ENCODE measurements around the gene DENND6B. TPM values are rescaled to one million over a fixed set of nuclear protein-coding genes. Genes with fewer than 3 reads are reported as not detected.

DENND6B gene
- total and polyA plus RNA-seq, 2 of the 13 experiments (the other 11 are each of a cell fraction or from before 2014, with no cell fraction given) = 0.95 to 3.8 TPM

DNA sequence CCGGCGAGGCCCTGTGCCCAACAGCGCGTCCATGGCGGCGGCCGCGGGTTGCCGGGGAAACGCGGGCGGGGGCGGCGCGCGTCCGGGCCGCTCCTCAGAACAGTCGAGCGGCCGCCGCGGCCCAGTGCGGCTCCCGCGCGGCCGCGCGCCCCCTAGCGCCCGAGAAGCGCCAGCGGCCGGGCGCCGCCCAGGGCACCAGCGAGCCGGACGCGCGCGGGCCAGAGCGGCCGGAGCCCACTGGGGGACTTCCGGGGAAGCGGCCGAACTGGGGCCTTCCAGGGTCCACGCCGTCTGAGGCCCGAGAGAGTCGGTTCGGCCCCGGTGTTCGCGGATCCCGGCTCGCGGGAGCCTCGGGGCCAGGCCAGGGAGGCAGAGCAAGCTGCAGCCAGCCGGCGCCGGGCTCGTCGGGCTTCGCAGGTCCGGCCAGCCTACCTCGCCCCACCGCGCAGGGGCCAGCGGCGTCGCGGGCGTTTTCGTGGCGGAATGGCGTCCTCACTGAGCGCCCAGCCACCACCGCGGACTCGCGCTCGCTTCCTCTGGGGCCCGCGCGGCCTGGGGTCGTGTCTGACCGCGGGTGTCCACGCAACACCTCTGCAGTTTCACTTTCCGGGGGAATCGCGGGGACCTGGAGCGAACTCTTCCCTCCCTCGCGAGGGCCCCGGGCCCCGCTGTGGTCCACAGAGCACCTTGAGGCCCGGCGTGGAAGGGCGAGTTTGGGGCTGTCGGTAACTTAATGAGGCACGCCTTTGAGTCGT lies at the start of gene DENND6B (continued):
- TF ChIP-seq ZSCAN21 (CRISPR knock-in tag; IDR thresholded peaks at IDR 0.05; ENCODE audit: borderline replicate concordance) (no peak), ZNF710 (CRISPR knock-in tag; IDR thresholded peaks at IDR 0.05; ENCODE audit: borderline replicate concordance) (no peak), ZNF143 (CRISPR knock-in tag; IDR thresholded peaks at IDR 0.05) (0 out of 2 replicates have a peak, but pooled peaks have one; percentile 23), SAP130 (CRISPR knock-in tag; IDR thresholded peaks at IDR 0.05; ENCODE audit: low read depth) (peak; percentile 76), XBP1 (CRISPR knock-in tag; IDR thresholded peaks at IDR 0.05) (no peak), NCOA1 (CRISPR knock-in tag; IDR thresholded peaks at IDR 0.05) (peak; percentile 57; the same call in 1 of the 2 replicates), ZNF432 (CRISPR knock-in tag; IDR thresholded peaks at IDR 0.05; ENCODE audit: borderline replicate concordance) (no peak), RAD51 (IDR thresholded peaks at IDR 0.05; ENCODE audit: borderline replicate concordance) (no peak), RBM39 (IDR thresholded peaks at IDR 0.05; ENCODE audit: low read depth, low read length, poor library complexity, severe bottlenecking) (no peak), HOXD1 (CRISPR knock-in tag; IDR thresholded peaks at IDR 0.05) (peak; percentile 81), TOPORS (CRISPR knock-in tag; IDR thresholded peaks at IDR 0.05) (no peak), SATB2 (CRISPR knock-in tag; IDR thresholded peaks at IDR 0.05) (peak; percentile 37; the same call in 1 of the 2 replicates), AGO1 (IDR thresholded peaks at IDR 0.05; ENCODE audit: low read depth, low read length, poor library complexity, severe bottlenecking) (no peak), KAT7 (CRISPR knock-in tag; IDR thresholded peaks at IDR 0.05; ENCODE audit: borderline replicate concordance) (peak; percentile 95), NR1H2 (CRISPR knock-in tag; IDR thresholded peaks at IDR 0.05; ENCODE audit: borderline replicate concordance, low read depth) (peak; percentile 70; the same call in 1 of the 2 replicates), ZNF704 (CRISPR knock-in tag; IDR thresholded peaks at IDR 0.05; ENCODE audit: borderline replicate concordance) (no peak), ZNF563 (CRISPR knock-in tag; IDR thresholded peaks at IDR 0.05) (peak; percentile 87), ZNF501 (CRISPR knock-in tag; IDR thresholded peaks at IDR 0.05) (peak; percentile 78), GABPB1 (CRISPR knock-in tag; IDR thresholded peaks at IDR 0.05) (peak; percentile 91), ZNF562 (CRISPR knock-in tag; IDR thresholded peaks at IDR 0.05; ENCODE audit: borderline replicate concordance) (no peak), MEIS2 (CRISPR knock-in tag; IDR thresholded peaks at IDR 0.05) (0 out of 2 replicates have a peak, but pooled peaks have one; percentile 18), ZMYM3 (CRISPR knock-in tag; IDR thresholded peaks at IDR 0.05) (no peak), BRD4 (CRISPR knock-in tag; IDR thresholded peaks at IDR 0.05) (peak; percentile 88; the same call in 1 of the 2 replicates), FOXM1 (CRISPR knock-in tag; IDR thresholded peaks at IDR 0.05) (no peak), ZBTB1 (CRISPR knock-in tag; IDR thresholded peaks at IDR 0.05; ENCODE audit: borderline replicate concordance) (no peak)
- TF ChIP-seq, protein P1, sequence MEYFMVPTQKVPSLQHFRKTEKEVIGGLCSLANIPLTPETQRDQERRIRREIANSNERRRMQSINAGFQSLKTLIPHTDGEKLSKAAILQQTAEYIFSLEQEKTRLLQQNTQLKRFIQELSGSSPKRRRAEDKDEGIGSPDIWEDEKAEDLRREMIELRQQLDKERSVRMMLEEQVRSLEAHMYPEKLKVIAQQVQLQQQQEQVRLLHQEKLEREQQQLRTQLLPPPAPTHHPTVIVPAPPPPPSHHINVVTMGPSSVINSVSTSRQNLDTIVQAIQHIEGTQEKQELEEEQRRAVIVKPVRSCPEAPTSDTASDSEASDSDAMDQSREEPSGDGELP (IDR thresholded peaks at IDR 0.05; ENCODE audit: borderline replicate concordance, low read depth) = peak; percentile 36; the same call in 1 of the 2 replicates

All from HepG2 (cell line).